ENCODE data around the gene IGDCC3.
"Not testable (repeated sequence)": the region's sequence is repeated elsewhere in the genome, so short reads cannot be mapped to it uniquely, and the experiment has no call there.

Gene IGDCC3

DNA sequence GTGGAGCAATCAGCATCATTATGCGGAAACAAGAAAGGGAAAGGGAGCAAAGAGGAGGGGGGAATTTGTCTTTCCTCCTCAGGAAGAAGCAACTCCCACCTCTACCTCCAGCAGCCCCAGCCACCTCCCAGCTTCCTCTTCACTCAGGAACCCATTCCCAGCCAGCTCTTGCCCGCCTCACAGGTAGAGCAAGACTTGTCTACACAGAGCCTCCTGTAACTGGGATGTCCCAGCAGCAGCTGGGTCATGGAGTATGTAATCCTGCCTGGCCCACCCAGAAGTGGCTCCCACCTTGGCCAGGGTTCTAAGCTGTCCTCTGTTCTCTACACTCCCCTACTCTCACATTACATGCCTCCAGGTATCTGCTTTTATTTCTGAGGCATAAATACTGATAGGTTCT is 14.0 kb downstream of the IGDCC3 start:
- no peak for TF ChIP-seq GATA1 (IDR thresholded peaks at IDR 0.05; ENCODE audit: low read depth, low read length)
- TF ChIP-seq POLR2A (IDR thresholded peaks at IDR 0.05; ENCODE audit: low read length) = no peak

GRCh38 chr15:65363306-65363705 is 14.5 kb downstream of the IGDCC3 start:
- DNase-seq = no peak
- TF ChIP-seq GATA1 (IDR thresholded peaks at IDR 0.05; ENCODE audit: low read depth, low read length) (no peak), POLR2A (IDR thresholded peaks at IDR 0.05; ENCODE audit: low read length) (no peak)

More for the DNA sequence above, 14.0 kb downstream of the IGDCC3 start:
- no peak for DNase-seq

- no peak for TF ChIP-seq GATA1 (IDR thresholded peaks at IDR 0.05; ENCODE audit: low read depth, low read length)
- TF ChIP-seq POLR2A (IDR thresholded peaks at IDR 0.05; ENCODE audit: low read length) = no peak
- no peak for DNase-seq
Observed at GRCh38 chr15:65362491-65362890, 15.3 kb downstream of the IGDCC3 start.

DNA sequence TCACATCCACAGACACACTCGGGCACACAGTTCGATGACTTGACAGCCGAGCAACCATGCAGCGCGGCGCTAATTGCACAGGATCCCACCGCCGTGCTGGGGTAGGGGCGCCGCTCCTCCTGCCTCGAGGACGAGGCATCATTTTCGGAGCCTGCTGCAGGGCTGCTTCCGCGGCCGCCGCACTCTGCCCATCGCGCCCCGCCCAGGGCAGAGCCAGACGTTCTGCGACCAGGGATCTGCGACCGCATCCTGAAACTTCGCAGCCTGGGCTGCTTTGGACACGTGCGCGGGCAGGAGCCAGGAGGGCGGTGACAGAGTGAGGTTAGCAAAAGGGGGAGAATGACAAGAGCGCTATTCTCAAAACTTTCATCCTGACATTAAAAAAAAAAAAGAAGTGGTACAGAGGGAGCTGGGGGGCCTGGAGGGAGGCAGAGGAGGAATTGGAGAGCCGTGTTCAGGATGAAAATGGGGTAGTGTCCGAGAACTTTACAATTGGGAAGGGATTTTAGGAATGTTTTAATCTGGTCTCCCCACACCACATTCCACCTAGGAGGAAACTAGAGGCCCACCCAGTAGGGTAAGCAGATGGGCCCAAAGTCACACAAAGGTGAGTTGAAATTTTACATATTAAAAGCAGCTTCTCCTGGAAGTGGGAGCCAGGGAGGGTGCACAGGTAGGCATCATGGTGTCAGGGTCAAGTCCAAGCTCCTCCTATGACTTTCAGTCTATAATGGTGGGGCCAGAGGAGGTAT is 15.9 kb downstream of the IGDCC3 start:
- no peak for TF ChIP-seq GATA1 (IDR thresholded peaks at IDR 0.05; ENCODE audit: low read depth, low read length)
- TF ChIP-seq POLR2A (IDR thresholded peaks at IDR 0.05; ENCODE audit: low read length) = no peak
- no peak for DNase-seq

DNA sequence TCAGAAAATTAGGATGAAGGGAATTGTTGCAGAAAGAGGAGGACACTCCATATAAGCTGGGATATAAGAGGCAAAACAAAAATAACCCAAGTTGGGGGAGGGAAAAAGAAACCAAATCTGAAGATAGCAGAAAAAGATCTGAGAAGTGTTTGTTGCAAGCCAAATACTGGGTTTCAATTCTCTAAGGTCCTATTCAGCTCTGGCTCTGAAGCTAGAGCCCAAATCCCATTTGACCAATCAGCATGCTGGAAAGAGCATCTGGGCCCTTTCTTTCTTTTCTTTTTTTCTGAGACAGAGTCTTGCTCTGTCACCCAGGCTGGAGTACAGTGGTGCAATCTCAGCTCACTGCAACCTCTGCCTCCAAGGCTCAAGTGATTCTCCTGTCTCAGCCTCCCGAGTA is 17.3 kb downstream of the IGDCC3 start:
- DNase-seq = no peak
- TF ChIP-seq GATA1 (IDR thresholded peaks at IDR 0.05; ENCODE audit: low read depth, low read length) = no peak
- TF ChIP-seq POLR2A (IDR thresholded peaks at IDR 0.05; ENCODE audit: low read length) = no peak

GRCh38 chr15:65355988-65356353 is 21.8 kb downstream of the IGDCC3 start:
- DNase-seq = no peak
- TF ChIP-seq GATA1 (IDR thresholded peaks at IDR 0.05; ENCODE audit: low read depth, low read length) = no peak
- no peak for TF ChIP-seq POLR2A (IDR thresholded peaks at IDR 0.05; ENCODE audit: low read length)

DNA sequence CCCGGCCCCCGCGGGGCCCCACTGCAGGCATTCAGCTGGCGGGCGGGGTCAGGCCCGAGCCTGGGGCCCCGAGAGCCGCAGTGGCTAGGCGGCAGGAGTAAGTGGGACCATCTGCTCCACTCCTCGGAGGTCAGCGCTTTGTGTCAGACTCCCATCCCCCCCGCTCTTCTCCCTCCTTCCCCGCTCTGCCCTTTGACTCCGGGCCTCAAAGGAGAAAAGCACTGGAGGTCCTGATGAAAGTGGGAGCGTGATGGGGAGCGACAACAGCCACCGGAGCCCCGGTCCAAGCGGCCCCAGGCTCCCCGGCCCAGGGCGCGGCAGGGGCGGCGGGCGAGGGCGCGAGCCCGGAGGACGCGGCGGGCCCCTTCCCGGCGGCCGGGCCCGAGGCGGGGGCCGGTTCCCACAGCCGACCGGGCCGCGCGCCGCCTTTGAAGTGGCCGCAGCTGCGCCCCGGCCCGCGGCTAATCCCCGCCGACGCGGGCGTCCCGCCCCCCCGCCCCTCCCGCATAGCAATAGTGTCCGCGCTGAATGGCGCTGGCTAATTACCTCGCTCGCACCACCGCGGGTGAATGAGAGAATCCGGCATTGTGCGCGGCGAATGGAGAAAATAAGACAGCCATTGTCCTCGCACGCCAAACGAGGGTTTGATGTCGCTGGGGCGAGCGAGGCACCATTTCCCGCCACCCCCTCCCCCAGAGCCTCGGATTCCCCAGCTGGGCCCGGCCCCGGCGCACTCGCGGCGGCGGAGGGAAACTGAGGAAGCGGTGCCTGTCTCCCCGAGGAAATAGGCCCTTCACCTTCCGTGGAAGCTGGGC is 22.4 kb downstream of the IGDCC3 start:
- TF ChIP-seq POLR2A (IDR thresholded peaks at IDR 0.05; ENCODE audit: low read length) (no peak), GATA1 (IDR thresholded peaks at IDR 0.05; ENCODE audit: low read depth, low read length) (no peak)
- DNase-seq = no peak

GRCh38 chr15:65354835-65355172 is 23.0 kb downstream of the IGDCC3 start:
- DNase-seq = no peak
- TF ChIP-seq GATA1 (IDR thresholded peaks at IDR 0.05; ENCODE audit: low read depth, low read length) (no peak), POLR2A (IDR thresholded peaks at IDR 0.05; ENCODE audit: low read length) (no peak)

DNA sequence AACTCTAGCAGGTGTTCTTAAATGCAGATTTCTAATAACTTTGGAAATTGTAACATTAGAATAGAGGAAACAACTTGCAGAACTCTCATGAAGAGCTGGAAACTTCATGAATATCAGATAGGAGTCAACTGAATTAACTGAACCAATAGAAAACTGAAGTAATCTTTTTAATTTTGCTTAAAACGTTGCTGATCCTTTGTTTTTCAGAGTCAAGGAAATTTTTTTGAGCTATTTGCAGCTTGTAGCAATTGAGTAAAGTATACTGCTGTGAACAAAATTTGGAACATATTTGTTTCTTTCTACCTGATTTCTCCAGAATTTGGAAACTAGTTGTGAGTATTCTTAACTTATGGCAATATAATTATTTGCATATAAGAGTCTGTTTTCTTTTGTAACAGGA is 25.8 kb downstream of the IGDCC3 start:
- DNase-seq = not testable (repeated sequence)

DNA sequence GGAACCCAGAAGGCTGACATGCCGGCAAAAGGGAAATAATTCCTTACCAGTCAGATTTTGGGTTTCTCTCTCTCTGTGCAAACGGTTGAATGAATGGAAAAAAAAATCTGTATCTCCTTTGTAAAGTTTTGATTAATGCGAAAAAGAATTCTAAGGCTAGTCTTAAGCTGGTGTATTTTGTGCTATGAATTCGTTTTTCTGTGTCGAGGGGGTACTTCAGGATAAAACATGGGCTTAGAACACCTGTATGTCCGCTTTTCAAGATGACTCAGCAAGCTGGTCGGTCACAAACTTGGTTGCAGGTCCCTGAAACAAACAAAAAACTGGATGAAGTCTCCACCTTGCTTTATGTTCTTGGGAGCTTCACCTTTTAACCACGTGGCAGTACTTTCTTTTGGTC is 28.5 kb downstream of the IGDCC3 start:
- no peak for DNase-seq
- no peak for TF ChIP-seq GATA1 (IDR thresholded peaks at IDR 0.05; ENCODE audit: low read depth, low read length)
- TF ChIP-seq POLR2A (IDR thresholded peaks at IDR 0.05; ENCODE audit: low read length) = no peak

- DNase-seq = not testable (repeated sequence)
Observed at GRCh38 chr15:65347756-65348155, 30.0 kb downstream of the IGDCC3 start.

DNA sequence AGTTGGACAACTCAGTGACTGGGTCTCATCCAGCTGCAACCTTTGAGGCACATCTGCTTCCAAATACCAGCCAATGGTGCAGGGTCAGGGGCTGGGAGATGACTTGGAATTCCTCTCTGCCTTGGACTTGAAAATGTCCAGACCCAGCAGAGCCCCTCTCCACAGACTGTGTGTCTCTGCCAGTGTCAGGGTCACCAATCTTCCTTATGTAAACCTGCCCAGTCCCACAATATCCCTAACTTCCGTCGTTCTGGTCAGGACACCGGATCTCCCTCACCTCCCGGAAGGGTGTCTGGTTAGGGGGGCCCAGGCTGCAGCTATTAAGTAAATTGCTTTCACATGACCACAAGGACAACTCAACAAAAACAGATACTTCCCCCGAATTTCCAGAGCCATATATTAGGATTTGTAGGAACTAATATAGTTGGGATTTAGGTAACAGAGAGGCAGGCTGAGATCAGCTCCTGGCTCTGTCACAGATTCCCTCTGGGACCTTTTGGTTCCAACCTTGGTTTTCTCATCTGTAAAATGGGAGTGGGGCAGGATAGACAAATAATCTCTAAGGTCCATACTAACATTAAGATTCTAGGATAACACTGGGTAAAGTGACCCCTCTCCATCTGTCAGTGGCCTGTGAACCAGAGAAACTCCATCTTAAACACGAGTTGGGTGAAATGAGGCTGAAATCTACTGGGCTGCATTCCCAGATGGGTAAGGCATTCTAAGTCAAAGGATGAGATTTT is 30.8 kb downstream of the IGDCC3 start:
- no peak for DNase-seq
- TF ChIP-seq POLR2A (IDR thresholded peaks at IDR 0.05; ENCODE audit: low read length) = no peak
- TF ChIP-seq GATA1 (IDR thresholded peaks at IDR 0.05; ENCODE audit: low read depth, low read length) = no peak

DNA sequence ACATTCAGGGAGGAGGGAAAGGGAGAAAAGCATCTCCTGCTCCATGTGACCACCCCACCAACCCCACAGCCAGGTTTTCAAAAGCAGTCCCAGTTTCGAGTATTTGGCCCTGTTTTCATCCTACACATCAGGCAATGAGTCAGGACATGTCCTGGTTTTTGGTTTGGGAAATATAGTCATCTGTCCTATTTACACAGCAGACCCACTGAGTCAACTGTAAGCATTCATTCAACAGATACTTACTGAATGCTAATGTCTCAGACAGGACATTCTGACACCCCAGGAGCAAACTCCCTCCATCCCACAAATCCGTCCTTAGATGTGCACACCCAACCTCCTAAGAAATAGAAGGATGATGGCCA is 32.9 kb downstream of the IGDCC3 start:
- DNase-seq = no peak
- TF ChIP-seq POLR2A (IDR thresholded peaks at IDR 0.05; ENCODE audit: low read length) (no peak), GATA1 (IDR thresholded peaks at IDR 0.05; ENCODE audit: low read depth, low read length) (no peak)

GRCh38 chr15:65344214-65344913 is 33.4 kb downstream of the IGDCC3 start:
- TF ChIP-seq POLR2A (IDR thresholded peaks at IDR 0.05; ENCODE audit: low read length) (no peak), GATA1 (IDR thresholded peaks at IDR 0.05; ENCODE audit: low read depth, low read length) (no peak)
- no peak for DNase-seq

All from erythroblast (primary cell).